Gastroesophageal sphincter (tissue), 4 donors: ENCODE results near the gene EXOSC3. TPM values are rescaled to one million over a fixed set of nuclear protein-coding genes. Genes with fewer than 3 reads are reported as not detected.

Experiments
- total RNA-seq, 4 donors: library from RNA; depleted of rRNA; stranded (reverse); fragments of >200 nt; gene quantifications; one replicate each; pipeline ENCODE4 v1.1.0, GENCODE V29; 2016

EXOSC3 gene
- total RNA-seq, 4 donors from 2014 or later: 31.0 to 73.3 (median 49.5) TPM

Other genes with a start within 250 kb of the EXOSC3 start
- gene FBXO10, start 208.7 kb downstream of the EXOSC3 start, total RNA-seq: 10 to 100 TPM in 1 of 4 donors, 1 to 10 TPM in 3; 5.1 to 10.5 (median 7.2) TPM
- gene TOMM5, start 192.5 kb downstream of the EXOSC3 start, total RNA-seq: 10 to 100 TPM; 46.8 to 85.6 (median 82.5) TPM
- under 1 TPM in 1 of 4 donors, not detected in 3; 0.27 TPM for gene FRMPD1, start 134.1 kb downstream of the EXOSC3 start, total RNA-seq
- gene TRMT10B, start 31.3 kb downstream of the EXOSC3 start, total RNA-seq: 1 to 10 TPM; 6.3 to 8.6 (median 7.2) TPM
- gene DCAF10, start 15.7 kb upstream of the EXOSC3 start, total RNA-seq: 10 to 100 TPM; 20.6 to 37.4 (median 30.1) TPM
- gene SLC25A51, start 119.1 kb upstream of the EXOSC3 start, total RNA-seq: 10 to 100 TPM; 27.5 to 43.9 (median 35.8) TPM